Effector memory CD4-positive, alpha-beta T cell (primary cell): ENCODE data around the gene GPR26.

Experiments
- DNase-seq, 3 donors: peaks; one replicate each; pipeline ENCODE4 v3.0.0-alpha.2; 2020
- H3K27ac ChIP-seq: 2 replicates; pipeline ENCODE4 v1.7.0; 2013; ENCODE audit warnings: mild to moderate bottlenecking, low read length, moderate library complexity; ENCODE audit not compliant: insufficient read depth, poor library complexity, severe bottlenecking
- H3K27me3 ChIP-seq: replicated peaks from 2 replicates; pipeline ENCODE4 v1.7.0; 2013; ENCODE audit warnings: mild to moderate bottlenecking, low read length; ENCODE audit not compliant: insufficient read depth, control insufficient read depth, poor library complexity, severe bottlenecking
- H3K36me3 ChIP-seq: 2 replicates; pipeline ENCODE4 v1.7.0; 2013; ENCODE audit warnings: mild to moderate bottlenecking, low read length, moderate library complexity; ENCODE audit not compliant: control insufficient read depth, insufficient read depth
- H3K4me1 ChIP-seq: 2 replicates; pipeline ENCODE4 v1.7.0; 2013; ENCODE audit warnings: low read length, mild to moderate bottlenecking; ENCODE audit not compliant: control insufficient read depth, insufficient read depth, poor library complexity, severe bottlenecking
- H3K4me3 ChIP-seq: 2 replicates; pipeline ENCODE4 v1.7.0; 2013; ENCODE audit warnings: low read length, low read depth, mild to moderate bottlenecking; ENCODE audit not compliant: insufficient read depth, poor library complexity, severe bottlenecking
- H3K9me3 ChIP-seq: 2 replicates; pipeline ENCODE4 v1.7.0; 2013; ENCODE audit warnings: mild to moderate bottlenecking, low read length, moderate library complexity; ENCODE audit not compliant: control insufficient read depth

Gene GPR26

DNA sequence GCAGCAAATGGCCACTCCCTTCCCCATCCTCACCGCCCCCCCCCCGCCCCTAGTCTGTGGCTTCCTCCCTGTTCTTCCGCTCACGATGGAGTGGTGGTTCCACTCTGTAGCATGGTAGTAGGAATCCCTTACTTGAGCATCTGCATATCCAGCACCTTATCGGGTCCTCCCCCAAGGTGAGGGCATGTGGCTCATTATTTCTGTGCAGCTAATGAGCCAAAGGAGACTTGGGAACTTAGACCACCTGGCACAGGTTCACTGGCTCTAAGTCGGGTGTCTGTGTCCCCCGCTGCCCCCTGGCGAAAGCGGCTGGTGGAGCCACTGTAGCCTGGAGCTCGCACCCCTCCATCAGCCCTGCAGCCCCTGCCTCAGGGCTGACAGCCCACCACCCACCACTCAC, 22.8 kb upstream of the GPR26 start:
- no peaks in the 10 kb centered on the region for H3K36me3 ChIP-seq
- no peak overlapping the region for H3K4me3 ChIP-seq
- no peaks in the 10 kb centered on the region for H3K9me3 ChIP-seq
- no peaks in the 10 kb centered on the region for H3K27me3 ChIP-seq
- no peak overlapping the region for H3K27ac ChIP-seq
- no peaks in the 10 kb centered on the region for H3K4me1 ChIP-seq
- no peak for DNase-seq

DNA sequence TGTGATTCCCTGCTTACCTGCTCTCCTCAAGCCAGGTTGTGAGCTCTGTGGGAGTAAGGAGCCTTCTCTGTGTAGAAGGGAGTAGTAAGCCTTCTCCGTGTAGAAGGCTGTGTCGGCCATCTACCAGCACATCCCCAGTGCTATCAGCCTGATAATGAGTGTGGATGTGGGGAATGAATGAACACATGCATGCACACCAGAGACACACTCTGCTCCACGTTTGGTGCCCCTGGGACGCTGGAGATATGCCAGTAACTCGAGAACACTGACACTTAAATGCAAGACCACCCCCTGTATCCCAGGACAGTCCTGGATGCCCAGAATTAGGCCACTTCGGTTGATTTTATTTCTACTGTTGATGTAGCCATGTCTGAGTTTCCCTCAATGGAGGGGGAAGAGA, 21.1 kb upstream of the GPR26 start:
- H3K4me3 ChIP-seq: no peak overlapping the region
- H3K4me1 ChIP-seq: no peaks in the 10 kb centered on the region
- H3K36me3 ChIP-seq: no peaks in the 10 kb centered on the region
- H3K9me3 ChIP-seq: no peaks in the 10 kb centered on the region
- DNase-seq: no peak
- no peak overlapping the region for H3K27ac ChIP-seq
- H3K27me3 ChIP-seq: no peaks in the 10 kb centered on the region

DNA sequence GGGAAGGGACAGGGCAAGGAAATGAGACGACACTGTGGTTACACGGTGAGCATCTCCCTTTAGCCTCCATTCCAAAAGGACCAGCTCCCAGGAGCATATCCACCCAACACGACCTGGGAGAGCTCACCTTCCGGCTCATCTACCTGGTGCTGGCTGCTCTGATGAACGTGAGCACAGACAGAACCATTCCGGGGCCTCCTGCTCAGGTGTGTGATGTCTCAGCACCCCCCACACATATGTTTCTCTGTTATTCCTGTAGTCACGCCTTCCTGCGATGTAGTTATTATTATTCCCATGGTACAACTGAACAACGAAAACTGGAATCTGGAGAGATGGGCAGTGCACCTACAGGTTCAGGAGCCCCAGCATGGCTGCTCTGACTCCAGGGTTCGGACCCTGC, 20.5 kb upstream of the GPR26 start:
- Histone ChIP-seq H3K4me1 (no peaks in the 10 kb centered on the region), H3K4me3 (no peak overlapping the region), H3K27ac (no peak overlapping the region), H3K27me3 (no peaks in the 10 kb centered on the region), H3K9me3 (no peaks in the 10 kb centered on the region), H3K36me3 (no peaks in the 10 kb centered on the region)
- DNase-seq: no peak

DNA sequence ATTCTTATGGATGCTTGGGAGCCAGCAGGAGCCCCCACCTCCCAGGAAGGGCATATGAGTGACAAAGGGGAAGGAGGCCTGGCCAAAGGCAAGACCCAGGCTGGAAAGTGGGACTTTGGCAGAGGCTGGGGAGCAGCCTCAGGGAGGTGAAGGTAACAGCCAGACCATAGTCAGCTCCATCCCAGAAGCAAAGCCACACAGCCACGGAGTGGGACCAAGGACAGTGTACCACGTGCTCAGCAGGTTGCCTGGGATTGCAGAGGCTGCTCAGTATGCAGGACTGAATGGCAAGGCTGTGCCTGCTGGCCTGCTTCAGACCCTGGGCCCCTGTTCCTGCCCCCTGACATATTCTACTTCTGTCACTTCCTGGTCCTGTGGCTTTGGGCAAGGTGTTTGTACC, 17.6 kb upstream of the GPR26 start:
- H3K9me3 ChIP-seq: no peaks in the 10 kb centered on the region
- H3K4me3 ChIP-seq: no peak overlapping the region

DNA sequence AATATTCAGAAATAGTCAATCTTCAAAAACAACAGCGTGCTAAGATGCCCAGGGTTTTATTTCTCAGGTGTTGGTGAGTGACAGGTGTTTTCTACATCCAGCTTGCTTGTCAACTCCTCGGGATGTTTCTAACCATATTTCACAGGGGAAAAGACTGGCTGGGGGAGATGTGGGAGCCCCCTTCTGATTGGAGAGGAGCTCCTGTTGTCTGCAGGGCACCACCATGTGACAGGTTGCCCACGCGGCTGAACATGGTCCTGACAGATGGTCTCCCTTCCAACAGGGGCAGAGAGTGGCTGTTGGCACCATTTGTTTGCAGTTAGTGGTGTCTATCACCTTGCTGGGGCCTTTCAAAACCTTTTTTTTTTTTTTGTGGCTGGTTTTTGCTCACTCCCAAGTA, 16.5 kb upstream of the GPR26 start:
- no peak overlapping the region for H3K27ac ChIP-seq
- no peak overlapping the region for H3K4me3 ChIP-seq
- H3K4me1 ChIP-seq: no peaks in the 10 kb centered on the region
- H3K36me3 ChIP-seq: no peaks in the 10 kb centered on the region
- H3K27me3 ChIP-seq: no peaks in the 10 kb centered on the region
- H3K9me3 ChIP-seq: no peaks in the 10 kb centered on the region
- no peak for DNase-seq

More for the DNA sequence above, 17.6 kb upstream of the GPR26 start:
- no peak for DNase-seq
- Histone ChIP-seq H3K27me3 (no peaks in the 10 kb centered on the region), H3K4me1 (no peaks in the 10 kb centered on the region), H3K27ac (no peak overlapping the region), H3K36me3 (no peaks in the 10 kb centered on the region)

DNA sequence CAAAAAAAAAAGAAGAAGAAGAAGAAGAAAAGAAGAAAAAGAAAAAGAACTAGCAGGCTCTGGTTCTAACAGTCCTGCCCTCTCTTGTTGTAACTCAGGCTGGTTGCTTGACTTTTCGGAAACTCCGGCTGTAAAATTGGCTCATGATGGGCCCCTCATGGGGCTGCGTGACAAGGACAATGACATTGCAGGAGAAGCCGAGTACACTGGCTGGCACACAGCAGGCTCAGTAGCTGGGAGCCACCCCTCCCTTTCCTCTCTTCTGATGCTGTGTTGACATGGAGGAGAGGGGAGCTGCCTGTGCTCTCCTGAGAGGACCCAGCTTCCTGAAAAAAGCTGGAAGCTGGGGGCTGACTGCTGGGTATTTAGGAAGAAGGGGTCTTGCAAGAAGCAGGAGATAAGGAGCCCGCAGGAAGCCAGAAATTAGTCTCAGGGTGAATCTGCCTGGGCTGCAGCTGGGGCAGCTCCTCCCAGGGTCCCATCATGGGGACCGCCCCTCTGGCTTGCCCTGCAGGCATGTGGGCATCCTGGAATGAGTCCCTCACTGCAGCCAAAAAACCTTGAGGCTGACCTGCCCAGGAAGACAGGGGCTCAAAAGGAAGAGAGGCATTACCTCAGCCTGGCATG, 14.6 kb upstream of the GPR26 start:
- no peaks in the 10 kb centered on the region for H3K36me3 ChIP-seq
- no peak for DNase-seq
- H3K4me1 ChIP-seq: no peaks in the 10 kb centered on the region
- H3K9me3 ChIP-seq: no peaks in the 10 kb centered on the region
- H3K27ac ChIP-seq: no peak overlapping the region
- H3K4me3 ChIP-seq: no peak overlapping the region
- H3K27me3 ChIP-seq: no peaks in the 10 kb centered on the region

DNA sequence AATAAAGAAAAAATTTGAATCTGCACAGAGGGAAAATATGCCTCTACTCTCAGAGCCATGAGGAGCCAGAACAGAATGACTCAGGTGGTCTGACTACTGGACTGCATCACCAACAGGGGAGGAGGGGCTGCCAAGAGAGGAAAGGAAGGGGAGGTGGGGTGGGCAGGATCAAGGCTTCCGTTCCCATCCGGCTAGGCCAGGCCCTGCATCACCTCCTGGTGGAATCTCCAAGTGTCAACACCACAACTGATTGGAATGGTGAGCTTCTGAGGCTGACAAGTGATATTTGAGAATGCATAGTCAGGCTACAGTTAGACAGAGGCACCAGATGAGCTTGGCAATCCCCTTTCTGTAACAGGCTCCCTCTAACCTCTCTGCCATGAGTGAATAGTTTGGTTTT, 10.4 kb upstream of the GPR26 start:
- Histone ChIP-seq H3K36me3 (no peaks in the 10 kb centered on the region), H3K4me1 (no peaks in the 10 kb centered on the region), H3K4me3 (no peak overlapping the region), H3K27me3 (no peaks in the 10 kb centered on the region), H3K27ac (no peak overlapping the region), H3K9me3 (no peaks in the 10 kb centered on the region)
- no peak for DNase-seq

DNA sequence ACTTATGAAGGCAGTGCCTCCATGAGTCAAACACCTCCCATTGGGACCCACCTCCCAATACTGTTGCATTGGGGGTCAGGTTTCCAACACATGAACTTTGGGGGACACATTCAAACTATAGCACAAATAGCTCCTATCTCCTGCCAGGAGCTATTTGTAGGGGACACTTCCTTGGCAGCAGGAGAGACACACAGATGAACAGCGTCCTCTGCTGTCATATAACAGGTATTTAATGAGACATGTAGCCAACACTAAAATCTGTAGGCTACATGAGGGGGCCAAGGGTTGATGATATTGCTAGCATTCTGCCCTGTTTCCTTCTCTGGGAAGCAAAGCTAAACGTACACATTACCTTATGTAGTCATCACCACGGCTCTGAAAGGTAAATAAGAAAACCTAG, 2.6 kb upstream of the GPR26 start:
- no peak for DNase-seq
- Histone ChIP-seq H3K27ac (no peak overlapping the region), H3K27me3 (no peaks in the 10 kb centered on the region), H3K36me3 (no peaks in the 10 kb centered on the region), H3K4me3 (no peak overlapping the region), H3K4me1 (no peaks in the 10 kb centered on the region), H3K9me3 (no peaks in the 10 kb centered on the region)

DNA sequence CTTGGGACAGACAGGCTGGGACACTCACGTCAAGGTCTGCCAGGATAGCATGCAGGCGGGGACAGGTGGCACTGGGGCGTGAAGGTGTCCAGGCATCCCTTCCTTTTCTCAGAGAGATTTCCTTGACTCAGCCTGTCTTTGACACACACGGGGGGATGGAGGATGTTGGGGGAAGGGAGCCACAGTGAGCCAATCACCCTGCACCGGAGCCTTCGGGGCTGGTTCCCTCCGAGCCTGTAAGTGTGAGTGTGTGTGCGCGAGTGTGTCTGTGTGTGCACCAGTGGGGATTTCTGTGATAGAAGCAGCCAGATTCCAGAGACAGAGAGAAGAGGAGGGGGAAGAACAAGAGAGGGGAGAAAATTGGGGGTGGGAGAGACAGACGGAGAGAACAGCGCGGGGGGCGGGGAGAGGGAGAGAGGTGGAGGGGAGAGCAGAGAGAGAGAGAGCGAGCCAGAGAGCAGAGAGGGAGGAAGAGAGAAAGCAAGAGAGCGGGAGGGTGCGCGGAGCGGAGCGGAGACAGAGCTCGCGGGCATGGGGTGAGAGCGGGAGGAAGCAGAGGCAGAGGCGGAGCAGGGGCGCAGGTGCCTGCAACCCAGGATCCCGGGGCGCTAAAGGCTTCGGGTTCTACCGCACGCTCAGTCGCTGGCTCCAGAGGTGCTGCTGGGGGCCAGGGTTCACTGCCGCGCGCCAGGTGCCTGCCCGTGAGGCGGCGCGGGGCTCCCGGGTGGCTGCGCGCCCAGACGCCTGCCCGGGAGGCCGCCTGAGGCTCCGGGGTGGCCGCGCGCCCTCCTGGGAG, 466 bp upstream of the GPR26 start:
- no peaks in the 10 kb centered on the region for H3K27me3 ChIP-seq
- no peak for DNase-seq
- H3K4me1 ChIP-seq: no peaks in the 10 kb centered on the region
- no peak overlapping the region for H3K4me3 ChIP-seq
- H3K9me3 ChIP-seq: no peaks in the 10 kb centered on the region
- no peak overlapping the region for H3K27ac ChIP-seq
- H3K36me3 ChIP-seq: no peaks in the 10 kb centered on the region

DNA sequence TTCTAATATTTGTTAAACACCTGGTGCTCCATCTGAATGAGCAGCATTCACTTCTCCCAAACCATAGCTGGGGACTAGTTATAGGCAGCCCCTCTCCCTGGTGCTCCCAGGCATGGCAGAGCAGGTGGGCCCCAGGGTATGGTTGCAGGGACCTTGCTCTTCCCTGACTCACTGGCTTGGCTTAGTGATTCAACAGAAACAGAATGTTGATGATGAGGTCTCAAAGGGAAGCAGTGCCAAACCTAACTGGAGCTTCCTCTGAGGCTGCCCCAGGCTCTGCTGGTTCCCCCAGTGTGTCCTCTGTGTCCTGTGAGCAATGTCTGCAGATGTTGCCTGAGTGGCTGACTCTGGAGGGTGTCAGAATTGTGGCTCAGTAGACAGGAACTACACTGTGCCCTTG, 3.7 kb downstream of the GPR26 start:
- H3K27ac ChIP-seq: no peak overlapping the region
- H3K27me3 ChIP-seq: no peaks in the 10 kb centered on the region
- H3K4me1 ChIP-seq: no peaks in the 10 kb centered on the region
- H3K4me3 ChIP-seq: no peak overlapping the region
- DNase-seq: no peak
- H3K9me3 ChIP-seq: no peaks in the 10 kb centered on the region
- H3K36me3 ChIP-seq: no peaks in the 10 kb centered on the region
